ENCODE data around the gene HEATR5A. TPM values are rescaled to one million over a fixed set of nuclear protein-coding genes. Genes with fewer than 3 reads are reported as not detected.

The HEATR5A gene
- total and polyA plus RNA-seq, 9 of the 15 experiments (the other 6 are each of a cell fraction or from before 2014, with no cell fraction given), result 8.0 to 50.9 (median 23.0) TPM

DNA sequence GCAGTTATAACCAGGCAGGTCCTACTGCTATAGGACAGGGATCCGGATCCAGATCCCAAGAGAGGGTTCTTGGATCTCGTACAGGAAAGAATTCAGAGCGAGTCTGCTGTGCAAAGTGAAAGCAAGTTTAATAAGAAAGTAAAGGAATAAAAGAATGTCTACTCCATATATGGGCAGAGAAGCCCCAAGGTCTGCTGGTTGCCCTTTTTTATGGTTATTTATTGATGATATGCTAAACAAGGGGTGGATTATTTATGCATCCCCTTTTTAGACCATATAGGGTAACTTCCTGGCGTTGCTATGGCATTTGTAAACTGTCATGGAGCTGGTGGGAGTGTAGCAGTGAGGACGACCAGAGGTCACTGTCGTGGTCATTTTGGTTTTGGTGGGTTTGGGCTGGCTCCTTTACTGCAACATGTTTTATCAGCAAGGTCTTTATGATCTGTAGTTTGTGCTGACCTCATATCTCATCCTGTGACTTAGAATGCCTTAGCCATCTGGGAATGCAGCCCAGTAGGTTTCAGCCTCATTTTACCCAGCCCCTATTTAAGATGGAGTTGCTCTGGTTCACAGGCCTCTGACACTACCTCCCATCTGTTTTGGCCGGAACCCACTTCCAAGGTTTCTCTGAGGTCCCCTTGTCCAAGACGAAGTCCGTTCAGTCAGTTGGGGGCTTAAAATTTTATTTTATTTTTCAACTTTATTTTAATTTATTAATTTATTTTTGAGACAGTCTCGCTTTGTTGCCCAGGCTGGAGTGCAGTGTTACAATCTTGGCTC is 178.0 kb downstream of the HEATR5A start (continued):
- TF ChIP-seq, protein P1, sequence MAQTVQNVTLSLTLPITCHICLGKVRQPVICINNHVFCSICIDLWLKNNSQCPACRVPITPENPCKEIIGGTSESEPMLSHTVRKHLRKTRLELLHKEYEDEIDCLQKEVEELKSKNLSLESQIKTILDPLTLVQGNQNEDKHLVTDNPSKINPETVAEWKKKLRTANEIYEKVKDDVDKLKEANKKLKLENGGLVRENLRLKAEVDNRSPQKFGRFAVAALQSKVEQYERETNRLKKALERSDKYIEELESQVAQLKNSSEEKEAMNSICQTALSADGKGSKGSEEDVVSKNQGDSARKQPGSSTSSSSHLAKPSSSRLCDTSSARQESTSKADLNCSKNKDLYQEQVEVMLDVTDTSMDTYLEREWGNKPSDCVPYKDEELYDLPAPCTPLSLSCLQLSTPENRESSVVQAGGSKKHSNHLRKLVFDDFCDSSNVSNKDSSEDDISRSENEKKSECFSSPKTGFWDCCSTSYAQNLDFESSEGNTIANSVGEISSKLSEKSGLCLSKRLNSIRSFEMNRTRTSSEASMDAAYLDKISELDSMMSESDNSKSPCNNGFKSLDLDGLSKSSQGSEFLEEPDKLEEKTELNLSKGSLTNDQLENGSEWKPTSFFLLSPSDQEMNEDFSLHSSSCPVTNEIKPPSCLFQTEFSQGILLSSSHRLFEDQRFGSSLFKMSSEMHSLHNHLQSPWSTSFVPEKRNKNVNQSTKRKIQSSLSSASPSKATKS (CRISPR knock-in tag; IDR thresholded peaks at IDR 0.05), result peak; percentile 69; the same call in 1 of the 2 replicates
- TF ChIP-seq, protein P2, sequence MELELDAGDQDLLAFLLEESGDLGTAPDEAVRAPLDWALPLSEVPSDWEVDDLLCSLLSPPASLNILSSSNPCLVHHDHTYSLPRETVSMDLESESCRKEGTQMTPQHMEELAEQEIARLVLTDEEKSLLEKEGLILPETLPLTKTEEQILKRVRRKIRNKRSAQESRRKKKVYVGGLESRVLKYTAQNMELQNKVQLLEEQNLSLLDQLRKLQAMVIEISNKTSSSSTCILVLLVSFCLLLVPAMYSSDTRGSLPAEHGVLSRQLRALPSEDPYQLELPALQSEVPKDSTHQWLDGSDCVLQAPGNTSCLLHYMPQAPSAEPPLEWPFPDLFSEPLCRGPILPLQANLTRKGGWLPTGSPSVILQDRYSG (tag; conservative IDR thresholded peaks at IDR 0.05; ENCODE audit: low read depth), result peak; percentile 99
- peak; percentile 94 for TF ChIP-seq PTTG1 (tag; IDR thresholded peaks at IDR 0.05; ENCODE audit: low read depth)
- TF ChIP-seq BCL6 (CRISPR knock-in tag; IDR thresholded peaks at IDR 0.05), result peak; percentile 94
- 0 out of 2 replicates have a peak, but pooled peaks have one; percentile 8 for TF ChIP-seq MAFG (tag; conservative IDR thresholded peaks at IDR 0.05)
- peak; percentile 92 for TF ChIP-seq TCFL5 (CRISPR knock-in tag; conservative IDR thresholded peaks at IDR 0.05)
- TF ChIP-seq ZNF134 (CRISPR knock-in tag; conservative IDR thresholded peaks at IDR 0.05), result peak; percentile 87
- TF ChIP-seq HDAC8 (tag; IDR thresholded peaks at IDR 0.05), result peak; percentile 96

Small RNA genes lying within 50 kb of the gene (small RNA-seq; reads per million reads assigned to genes)
- not detected for gene RF00019

Other genes starting within 250 kb of the HEATR5A start
- gene HECTD1, start 212.8 kb downstream of the HEATR5A start, total RNA-seq (2014; rRNA removed), result 78.1 and 78.8 TPM in 2 replicates
- 111 and 118 TPM in 2 replicates for gene HECTD1, start 212.8 kb downstream of the HEATR5A start, total RNA-seq (2014; rRNA removed; fragmentation: Illumina TruSeq; extraction: Trizol)
- gene HECTD1, start 212.8 kb downstream of the HEATR5A start, total RNA-seq (2015; rRNA removed; fragmentation: Illumina TruSeq; extraction: Trizol), result 101 and 107 TPM in 2 replicates
- gene HECTD1, start 212.8 kb downstream of the HEATR5A start, total RNA-seq (2021), result 90.4 and 90.9 TPM in 2 replicates
- 91.9 and 96.3 TPM in 2 replicates for gene HECTD1, start 212.8 kb downstream of the HEATR5A start, polyA plus RNA-seq (2011; rRNA removed)
- gene HECTD1, start 212.8 kb downstream of the HEATR5A start, polyA plus RNA-seq (2014; fragmentation: Illumina TruSeq; extraction: Trizol), result 56.5 and 62.8 TPM in 2 replicates
- 10 to 100 TPM; 27.9 to 37.2 TPM for gene HECTD1, start 212.8 kb downstream of the HEATR5A start, polyA plus RNA-seq (2014; fragmentation: Nextera tagmentation; extraction: Ambion mirVana)
- gene HECTD1, start 212.8 kb downstream of the HEATR5A start, polyA plus RNA-seq (2014; rRNA removed), result 47.9 and 48.0 TPM in 2 replicates
- 24.1 and 30.5 TPM in 2 replicates for gene DTD2, start 37.0 kb upstream of the HEATR5A start, total RNA-seq (2014; rRNA removed)
- gene DTD2, start 37.0 kb upstream of the HEATR5A start, total RNA-seq (2014; rRNA removed; fragmentation: Illumina TruSeq; extraction: Trizol), result 16.7 and 17.9 TPM in 2 replicates
- 17.0 and 18.2 TPM in 2 replicates for gene DTD2, start 37.0 kb upstream of the HEATR5A start, total RNA-seq (2015; rRNA removed; fragmentation: Illumina TruSeq; extraction: Trizol)
- 15.2 and 16.6 TPM in 2 replicates for gene DTD2, start 37.0 kb upstream of the HEATR5A start, total RNA-seq (2021)
- gene DTD2, start 37.0 kb upstream of the HEATR5A start, polyA plus RNA-seq (2011; rRNA removed), result 9.8 and 13.4 TPM in 2 replicates
- gene DTD2, start 37.0 kb upstream of the HEATR5A start, polyA plus RNA-seq (2014; fragmentation: Illumina TruSeq; extraction: Trizol), result 13.4 and 15.4 TPM in 2 replicates
- 1 to 10 TPM; 3.8 to 4.8 TPM for gene DTD2, start 37.0 kb upstream of the HEATR5A start, polyA plus RNA-seq (2014; fragmentation: Nextera tagmentation; extraction: Ambion mirVana)
- gene DTD2, start 37.0 kb upstream of the HEATR5A start, polyA plus RNA-seq (2014; rRNA removed), result 16.0 and 19.4 TPM in 2 replicates
- not detected in 2 replicates for gene GPR33, start 67.5 kb upstream of the HEATR5A start, total RNA-seq (2014; rRNA removed)
- not detected in 2 replicates for gene GPR33, start 67.5 kb upstream of the HEATR5A start, total RNA-seq (2014; rRNA removed; fragmentation: Illumina TruSeq; extraction: Trizol)
- gene GPR33, start 67.5 kb upstream of the HEATR5A start, total RNA-seq (2015; rRNA removed; fragmentation: Illumina TruSeq; extraction: Trizol), result not detected in 2 replicates
- not detected in 2 replicates for gene GPR33, start 67.5 kb upstream of the HEATR5A start, total RNA-seq (2021)
- not detected in 2 replicates for gene GPR33, start 67.5 kb upstream of the HEATR5A start, polyA plus RNA-seq (2011; rRNA removed)
- not detected in 2 replicates for gene GPR33, start 67.5 kb upstream of the HEATR5A start, polyA plus RNA-seq (2014; fragmentation: Illumina TruSeq; extraction: Trizol)
- not detected for gene GPR33, start 67.5 kb upstream of the HEATR5A start, polyA plus RNA-seq (2014; fragmentation: Nextera tagmentation; extraction: Ambion mirVana)
- gene GPR33, start 67.5 kb upstream of the HEATR5A start, polyA plus RNA-seq (2014; rRNA removed), result not detected in 2 replicates
- gene NUBPL, start 140.9 kb upstream of the HEATR5A start, total RNA-seq (2014; rRNA removed), result 4.5 and 5.4 TPM in 2 replicates
- gene NUBPL, start 140.9 kb upstream of the HEATR5A start, total RNA-seq (2014; rRNA removed; fragmentation: Illumina TruSeq; extraction: Trizol), result 8.7 and 9.6 TPM in 2 replicates
- gene NUBPL, start 140.9 kb upstream of the HEATR5A start, total RNA-seq (2015; rRNA removed; fragmentation: Illumina TruSeq; extraction: Trizol), result 6.5 and 7.8 TPM in 2 replicates
- gene NUBPL, start 140.9 kb upstream of the HEATR5A start, total RNA-seq (2021), result 5.5 and 6.6 TPM in 2 replicates
- gene NUBPL, start 140.9 kb upstream of the HEATR5A start, polyA plus RNA-seq (2011; rRNA removed), result 5.9 and 7.7 TPM in 2 replicates
- 4.8 and 5.8 TPM in 2 replicates for gene NUBPL, start 140.9 kb upstream of the HEATR5A start, polyA plus RNA-seq (2014; fragmentation: Illumina TruSeq; extraction: Trizol)
- 1 to 10 TPM; 3.2 to 3.6 TPM for gene NUBPL, start 140.9 kb upstream of the HEATR5A start, polyA plus RNA-seq (2014; fragmentation: Nextera tagmentation; extraction: Ambion mirVana)
- gene NUBPL, start 140.9 kb upstream of the HEATR5A start, polyA plus RNA-seq (2014; rRNA removed), result 4.7 and 6.1 TPM in 2 replicates